Left ventricle myocardium inferior (tissue), 1 donor: ENCODE results near the gene ZNF467. TPM values are rescaled to one million over a fixed set of nuclear protein-coding genes. Genes with fewer than 3 reads are reported as not detected.

ENCODE experiments used
- DNase-seq: peaks from one replicate; pipeline ENCODE4 v3.0.0-alpha.2; 2020
- H3K27ac ChIP-seq: fragments of 200-600 bp; replicated peaks from 2 replicates; pipeline ENCODE4 v1.8.0; 2021
- H3K27me3 ChIP-seq: fragments of 200-600 bp; 2 replicates; pipeline ENCODE4 v1.8.0; 2021; ENCODE audit warnings: low read depth
- H3K36me3 ChIP-seq: fragments of 200-600 bp; 2 replicates; pipeline ENCODE4 v1.8.0; 2021
- H3K4me1 ChIP-seq: fragments of 200-600 bp; 2 replicates; pipeline ENCODE4 v1.8.0; 2021
- H3K4me3 ChIP-seq: fragments of 200-600 bp; 2 replicates; pipeline ENCODE4 v1.8.0; 2021; ENCODE audit warnings: mild to moderate bottlenecking, moderate library complexity
- H3K9me3 ChIP-seq: fragments of 200-600 bp; replicated peaks from 2 replicates; pipeline ENCODE4 v1.8.0; 2021
- intact Hi-C: fragments of 100-400 bp; cut with micrococcal nuclease; formaldehyde crosslinking; loops from one replicate; pipeline ENCODE4 v1.11.0; 2022
- total RNA-seq: library from RNA; stranded (reverse); fragmentation: NEBNext Ultra II Directional; extraction: Animal tissue kit (Norgen Biotek cat#: 25700); gene quantifications from one replicate; pipeline ENCODE4 v1.2.1, GENCODE V29; 2021
- TF ChIP-seq, protein P1 (sequence below): fragments of 200-600 bp; IDR thresholded peaks from 2 replicates; pipeline ENCODE4 v1.8.0; 2021; ENCODE audit warnings: antibody characterized with exemption, mild to moderate bottlenecking, borderline replicate concordance
- donor health status: DM: no; HTN: yes; CAD: no; lungs with severe emphysema.

Gene ZNF467
- total RNA-seq, 1 donor from 2014 or later, result 5.2 TPM

- Histone ChIP-seq H3K4me3 (peak overlapping the region; percentile 4), H3K36me3 (peaks cover 55% of the 10 kb centered on the region), H3K27me3 (no peaks in the 10 kb centered on the region), H3K27ac (peak overlapping the region; percentile 92), H3K9me3 (no peaks in the 10 kb centered on the region), H3K4me1 (peaks cover 53% of the 10 kb centered on the region)
- DNase-seq, result no peak
- intact Hi-C loops, result no loop called here
- TF ChIP-seq, protein P1, sequence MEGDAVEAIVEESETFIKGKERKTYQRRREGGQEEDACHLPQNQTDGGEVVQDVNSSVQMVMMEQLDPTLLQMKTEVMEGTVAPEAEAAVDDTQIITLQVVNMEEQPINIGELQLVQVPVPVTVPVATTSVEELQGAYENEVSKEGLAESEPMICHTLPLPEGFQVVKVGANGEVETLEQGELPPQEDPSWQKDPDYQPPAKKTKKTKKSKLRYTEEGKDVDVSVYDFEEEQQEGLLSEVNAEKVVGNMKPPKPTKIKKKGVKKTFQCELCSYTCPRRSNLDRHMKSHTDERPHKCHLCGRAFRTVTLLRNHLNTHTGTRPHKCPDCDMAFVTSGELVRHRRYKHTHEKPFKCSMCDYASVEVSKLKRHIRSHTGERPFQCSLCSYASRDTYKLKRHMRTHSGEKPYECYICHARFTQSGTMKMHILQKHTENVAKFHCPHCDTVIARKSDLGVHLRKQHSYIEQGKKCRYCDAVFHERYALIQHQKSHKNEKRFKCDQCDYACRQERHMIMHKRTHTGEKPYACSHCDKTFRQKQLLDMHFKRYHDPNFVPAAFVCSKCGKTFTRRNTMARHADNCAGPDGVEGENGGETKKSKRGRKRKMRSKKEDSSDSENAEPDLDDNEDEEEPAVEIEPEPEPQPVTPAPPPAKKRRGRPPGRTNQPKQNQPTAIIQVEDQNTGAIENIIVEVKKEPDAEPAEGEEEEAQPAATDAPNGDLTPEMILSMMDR, result no peak
Observed at GRCh38 chr7:149721084-149721601, 52.2 kb downstream of the ZNF467 start.

- Histone ChIP-seq H3K27me3 (no peaks in the 10 kb centered on the region), H3K36me3 (peaks cover 48% of the 10 kb centered on the region), H3K9me3 (no peaks in the 10 kb centered on the region), H3K4me1 (peaks cover 59% of the 10 kb centered on the region), H3K27ac (peak overlapping the region; percentile 92), H3K4me3 (peak overlapping the region; percentile 29)
- peak; percentile 90 for DNase-seq
- intact Hi-C loops, result no loop called here
- TF ChIP-seq, protein P1, result no peak
Observed at GRCh38 chr7:149720372-149721083, 52.9 kb downstream of the ZNF467 start.

DNA sequence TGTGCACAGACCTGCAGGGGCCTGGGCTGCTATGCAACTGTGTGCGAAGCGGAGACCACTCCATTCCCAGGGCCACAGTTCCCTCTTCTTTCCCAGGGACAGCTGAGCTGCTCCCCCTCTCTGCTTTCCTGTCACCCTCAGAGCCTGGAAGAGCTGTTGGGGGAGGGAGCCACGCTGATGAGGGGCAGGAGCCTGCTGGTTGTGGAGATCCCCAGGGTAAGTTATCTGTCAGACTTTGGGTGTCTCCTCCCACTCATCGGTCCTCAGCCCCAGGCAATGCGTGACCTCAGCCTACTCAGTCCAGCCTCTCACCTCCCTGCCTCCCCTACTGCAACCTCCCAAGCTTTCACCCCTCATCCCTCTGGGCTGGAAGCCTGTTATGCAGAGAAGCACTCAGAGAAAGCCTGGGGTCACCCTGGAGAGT is 53.5 kb downstream of the ZNF467 start:
- intact Hi-C loops, result no loop called here
- peak overlapping the region; percentile 92 for H3K27ac ChIP-seq
- H3K4me3 ChIP-seq, result peak overlapping the region; percentile 29
- H3K27me3 ChIP-seq, result no peaks in the 10 kb centered on the region
- H3K36me3 ChIP-seq, result peaks cover 42% of the 10 kb centered on the region
- H3K4me1 ChIP-seq, result peaks cover 66% of the 10 kb centered on the region
- H3K9me3 ChIP-seq, result no peaks in the 10 kb centered on the region
- DNase-seq, result no peak
- TF ChIP-seq, protein P1, result no peak

DNA sequence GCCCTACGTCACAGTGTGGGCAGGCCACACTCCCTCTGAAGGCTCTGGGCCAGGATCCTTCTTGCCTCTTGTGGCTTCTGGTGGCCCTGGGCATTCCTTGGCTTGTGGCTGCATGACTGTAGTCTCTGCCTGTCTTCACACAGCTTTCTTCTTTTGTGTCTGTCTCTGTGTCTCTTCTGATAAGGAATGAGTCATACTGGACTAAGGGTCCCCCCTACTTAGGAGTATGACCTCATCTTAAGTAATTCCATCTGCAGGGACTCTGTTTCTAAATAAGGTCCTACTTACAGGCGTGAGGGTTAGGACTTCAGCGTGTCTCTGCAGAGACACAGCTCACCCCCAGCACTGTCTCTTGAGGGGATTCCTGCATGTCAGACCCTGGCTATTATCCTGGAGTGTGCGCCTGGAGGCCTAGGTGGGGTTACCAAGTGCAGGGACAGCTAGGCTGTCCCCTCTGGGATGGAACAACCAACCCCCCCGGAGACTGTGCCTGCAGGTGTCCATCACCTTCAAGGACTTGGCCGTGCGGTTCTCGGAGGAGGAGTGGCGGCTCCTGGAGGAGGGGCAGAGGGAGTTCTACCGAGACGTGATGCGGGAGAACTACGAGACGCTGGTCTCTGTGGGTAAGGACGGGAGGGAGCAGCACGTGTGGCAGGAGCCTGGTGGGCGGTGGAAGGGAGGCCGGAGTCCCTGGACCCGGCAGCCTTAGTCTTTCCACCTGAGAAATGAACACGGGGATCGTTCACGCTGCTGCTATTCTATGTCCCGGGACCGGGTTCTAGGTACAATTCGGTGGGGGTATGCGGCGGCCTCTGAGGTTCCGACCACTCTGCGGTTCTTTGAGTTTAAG is 54.1 kb downstream of the ZNF467 start:
- Histone ChIP-seq H3K36me3 (peaks cover 36% of the 10 kb centered on the region), H3K4me3 (peak overlapping the region; percentile 29), H3K27me3 (no peaks in the 10 kb centered on the region), H3K9me3 (no peaks in the 10 kb centered on the region), H3K4me1 (peaks cover 69% of the 10 kb centered on the region), H3K27ac (peak overlapping the region; percentile 92)
- intact Hi-C loops, result no loop called here
- DNase-seq, result no peak
- TF ChIP-seq, protein P1, result no peak

GRCh38 chr7:149718730-149719049 is 54.7 kb downstream of the ZNF467 start:
- DNase-seq, result no peak
- peaks cover 30% of the 10 kb centered on the region for H3K36me3 ChIP-seq
- peaks cover 75% of the 10 kb centered on the region for H3K4me1 ChIP-seq
- H3K4me3 ChIP-seq, result no peak overlapping the region
- no peaks in the 10 kb centered on the region for H3K27me3 ChIP-seq
- intact Hi-C loops, result no loop called here
- TF ChIP-seq, protein P1, result no peak
- H3K9me3 ChIP-seq, result no peaks in the 10 kb centered on the region
- H3K27ac ChIP-seq, result peak overlapping the region; percentile 92
